Calu3 (cell line): Measurements from ENCODE around the gene LENEP. TPM values are rescaled to one million over a fixed set of nuclear protein-coding genes. Genes with fewer than 3 reads are reported as not detected.

Experiments used
- BruUV-seq: library from RNA; stranded (reverse); fragments of 400-500 nt; replicated peaks from 2 replicates; lab custom pipeline; 2021; lab: Mats Ljungman, UMichigan
- CTCF ChIA-PET: fragments of 300-600 bp; sonication (Branson Sonifier 250); formaldehyde crosslinking; loops from one replicate; lab custom pipeline; 2022; ENCODE audit warnings: antibody characterized with exemption; lab: Charles Lee
- DNase-seq: peaks from one replicate; pipeline ENCODE4 v3.0.0; 2022
- H3K27ac Mint-ChIP-seq: one replicate; pipeline ENCODE4 v1.8.0; 2022; ENCODE audit warnings: mixed read lengths; ENCODE audit not compliant: unreplicated experiment
- H3K27me3 Mint-ChIP-seq: one replicate; pipeline ENCODE4 v1.8.0; 2022; ENCODE audit warnings: mixed read lengths; ENCODE audit not compliant: unreplicated experiment
- H3K36me3 Mint-ChIP-seq: one replicate; pipeline ENCODE4 v1.8.0; 2022; ENCODE audit warnings: mild to moderate bottlenecking, moderate library complexity, mixed read lengths; ENCODE audit not compliant: insufficient read depth, unreplicated experiment
- H3K4me1 Mint-ChIP-seq: one replicate; pipeline ENCODE4 v1.8.0; 2022; ENCODE audit warnings: mild to moderate bottlenecking, low read depth, mixed read lengths; ENCODE audit not compliant: unreplicated experiment
- H3K4me3 Mint-ChIP-seq: one replicate; pipeline ENCODE4 v1.8.0; 2022; ENCODE audit warnings: mild to moderate bottlenecking, low read depth, moderate library complexity, mixed read lengths; ENCODE audit not compliant: unreplicated experiment
- H3K9me3 Mint-ChIP-seq: one replicate; pipeline ENCODE4 v1.8.0; 2022; ENCODE audit warnings: low read depth, mixed read lengths; ENCODE audit not compliant: unreplicated experiment
- intact Hi-C: fragments of 100-400 bp; cut with micrococcal nuclease; formaldehyde crosslinking; loops from one replicate; pipeline ENCODE4 v1.10.0; 2022; ENCODE audit not compliant: unreplicated experiment
- total RNA-seq: library from RNA; stranded (reverse); gene quantifications from 2 replicates; pipeline ENCODE4 v1.2.3, GENCODE V29; 2022
- TF ChIP-seq, protein P1 (sequence below): fragments of 200-600 bp; IDR thresholded peaks from one replicate; pipeline ENCODE4 v1.8.0; 2022; ENCODE audit warnings: antibody characterized with exemption; ENCODE audit not compliant: unreplicated experiment

The LENEP gene
- total RNA-seq, 1 experiment from 2014 or later: 1.1 TPM

- TF ChIP-seq, protein P1, sequence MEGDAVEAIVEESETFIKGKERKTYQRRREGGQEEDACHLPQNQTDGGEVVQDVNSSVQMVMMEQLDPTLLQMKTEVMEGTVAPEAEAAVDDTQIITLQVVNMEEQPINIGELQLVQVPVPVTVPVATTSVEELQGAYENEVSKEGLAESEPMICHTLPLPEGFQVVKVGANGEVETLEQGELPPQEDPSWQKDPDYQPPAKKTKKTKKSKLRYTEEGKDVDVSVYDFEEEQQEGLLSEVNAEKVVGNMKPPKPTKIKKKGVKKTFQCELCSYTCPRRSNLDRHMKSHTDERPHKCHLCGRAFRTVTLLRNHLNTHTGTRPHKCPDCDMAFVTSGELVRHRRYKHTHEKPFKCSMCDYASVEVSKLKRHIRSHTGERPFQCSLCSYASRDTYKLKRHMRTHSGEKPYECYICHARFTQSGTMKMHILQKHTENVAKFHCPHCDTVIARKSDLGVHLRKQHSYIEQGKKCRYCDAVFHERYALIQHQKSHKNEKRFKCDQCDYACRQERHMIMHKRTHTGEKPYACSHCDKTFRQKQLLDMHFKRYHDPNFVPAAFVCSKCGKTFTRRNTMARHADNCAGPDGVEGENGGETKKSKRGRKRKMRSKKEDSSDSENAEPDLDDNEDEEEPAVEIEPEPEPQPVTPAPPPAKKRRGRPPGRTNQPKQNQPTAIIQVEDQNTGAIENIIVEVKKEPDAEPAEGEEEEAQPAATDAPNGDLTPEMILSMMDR: no peak
- no peak for DNase-seq
- Mint-ChIP-seq H3K4me3 (no peak overlapping the region), H3K27me3 (no peaks in the 10 kb centered on the region), H3K4me1 (peaks cover 36% of the 10 kb centered on the region), H3K9me3 (no peaks in the 10 kb centered on the region), H3K27ac (no peak overlapping the region), H3K36me3 (peaks cover 36% of the 10 kb centered on the region)
- CTCF ChIA-PET: interaction anchor here (0.8 to 1.1 kb wide), 2 partner anchors 9 to 49 kb away, joined by 3 to 4 read pairs; partner anchors contain the start of gene PYGO2
- no TSS peak for BruUV-seq
- intact Hi-C loops: loop anchor here (5.0 kb wide), 1 partner anchor 92 kb away; the partner anchor contains the start of gene EFNA4
Observed at GRCh38 chr1:154969860-154970452, 23.4 kb upstream of the LENEP start.

DNA sequence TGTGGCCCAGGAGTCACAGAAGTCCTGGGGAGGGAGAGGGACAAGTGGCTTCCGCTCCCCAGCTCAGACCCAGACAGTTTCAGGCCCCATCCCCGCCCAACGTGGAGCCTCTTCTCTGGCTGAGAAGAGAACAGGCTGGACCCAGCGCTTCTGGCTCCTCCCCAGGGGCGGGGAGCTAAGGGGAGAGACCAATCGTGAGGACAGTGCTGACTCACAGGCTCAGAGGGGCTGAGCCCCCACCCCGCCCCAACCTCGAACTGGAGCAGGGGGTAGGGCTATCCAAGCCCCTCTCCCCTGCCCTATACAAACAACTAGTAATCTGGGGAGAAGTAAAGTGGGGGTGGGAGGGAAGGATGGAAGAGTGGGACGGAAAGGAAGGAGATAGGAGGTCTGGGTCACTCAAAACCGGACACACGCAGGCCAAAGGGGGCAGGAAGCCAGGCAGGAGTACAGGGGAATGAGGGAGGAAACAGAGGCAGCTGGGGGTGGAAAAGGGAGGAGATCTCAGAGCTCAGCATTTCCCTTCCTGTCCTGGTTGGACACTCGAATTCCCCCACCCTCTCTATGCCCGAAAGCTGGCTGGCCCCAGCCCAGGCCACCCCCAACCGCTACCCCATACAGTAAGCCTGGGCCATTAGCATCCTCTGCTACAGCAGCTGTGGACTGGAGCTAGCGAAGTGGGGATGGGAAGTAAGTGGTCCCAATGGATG, 22.6 kb upstream of the LENEP start, which contains the start of gene SHC1:
Gene SHC1 (minus strand): TSS at position 117 of the 710 bp plus-strand sequence. CDS start 221 bp downstream, outside the sequence.
- intact Hi-C loops: loop anchor here (5.0 kb wide), 1 partner anchor 92 kb away; the partner anchor contains the start of gene EFNA4
- Mint-ChIP-seq H3K4me3 (peak within 1 kb of the TSS; percentile 53), H3K27ac (peak within 1 kb of the TSS; percentile 69), H3K36me3 (peaks cover 28% of the 10 kb centered on the region), H3K4me1 (peaks cover 36% of the 10 kb centered on the region), H3K9me3 (no peaks in the 10 kb centered on the region), H3K27me3 (no peaks in the 10 kb centered on the region)
- CTCF ChIA-PET: interaction anchor here (0.8 to 1.1 kb wide), 2 partner anchors 9 to 48 kb away, joined by 3 to 4 read pairs; partner anchors contain the start of gene PYGO2
- peak; percentile 47 for DNase-seq
- TF ChIP-seq, protein P1: no peak
- no TSS peak for BruUV-seq

- Mint-ChIP-seq H3K27ac (peak overlapping the region; percentile 69), H3K4me1 (peaks cover 36% of the 10 kb centered on the region), H3K27me3 (no peaks in the 10 kb centered on the region), H3K4me3 (peak overlapping the region; percentile 53), H3K9me3 (no peaks in the 10 kb centered on the region), H3K36me3 (peaks cover 24% of the 10 kb centered on the region)
- BruUV-seq: no TSS peak
- TF ChIP-seq, protein P1: no peak
- intact Hi-C loops: loop anchor here (5.0 kb wide), 1 partner anchor 91 kb away; the partner anchor contains the start of gene EFNA4
- DNase-seq: no peak
- CTCF ChIA-PET: interaction anchor here (0.7 to 1.8 kb wide), 5 partner anchors 10 to 269 kb away, joined by 4 to 12 read pairs (median 7); partner anchors contain the start of gene PYGO2
Observed at GRCh38 chr1:154971341-154971998, 21.9 kb upstream of the LENEP start.

DNA sequence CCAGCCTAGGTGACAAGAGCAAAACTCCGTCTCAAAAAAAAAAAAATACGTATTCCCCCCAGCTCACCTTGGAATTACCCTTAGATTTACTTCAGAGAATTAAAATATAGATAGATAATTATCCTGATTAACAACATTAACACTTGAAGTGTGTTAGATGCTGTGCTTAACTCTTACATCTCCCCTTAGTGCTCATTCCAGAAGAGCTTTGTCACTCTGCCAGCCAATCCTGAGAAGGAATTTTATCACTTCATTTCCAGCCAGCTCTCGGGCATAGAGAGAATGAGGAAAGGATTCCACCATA, 21.2 kb upstream of the LENEP start:
- DNase-seq: no peak
- no peaks in the 10 kb centered on the region for H3K27me3 Mint-ChIP-seq
- TF ChIP-seq, protein P1: no peak
- H3K4me1 Mint-ChIP-seq: peaks cover 36% of the 10 kb centered on the region
- H3K27ac Mint-ChIP-seq: no peak overlapping the region
- H3K36me3 Mint-ChIP-seq: peaks cover 22% of the 10 kb centered on the region
- intact Hi-C loops: loop anchor here (5.0 kb wide), 1 partner anchor 90 kb away; the partner anchor contains the start of gene EFNA4
- H3K4me3 Mint-ChIP-seq: no peak overlapping the region
- no TSS peak for BruUV-seq
- H3K9me3 Mint-ChIP-seq: no peaks in the 10 kb centered on the region
- CTCF ChIA-PET: interaction anchor here (0.5 to 1.8 kb wide), 7 partner anchors 11 to 269 kb away, joined by 3 to 12 read pairs (median 5); partner anchors contain the start of gene PYGO2
